ENCODE results near the gene PRRT1B.

DNA sequence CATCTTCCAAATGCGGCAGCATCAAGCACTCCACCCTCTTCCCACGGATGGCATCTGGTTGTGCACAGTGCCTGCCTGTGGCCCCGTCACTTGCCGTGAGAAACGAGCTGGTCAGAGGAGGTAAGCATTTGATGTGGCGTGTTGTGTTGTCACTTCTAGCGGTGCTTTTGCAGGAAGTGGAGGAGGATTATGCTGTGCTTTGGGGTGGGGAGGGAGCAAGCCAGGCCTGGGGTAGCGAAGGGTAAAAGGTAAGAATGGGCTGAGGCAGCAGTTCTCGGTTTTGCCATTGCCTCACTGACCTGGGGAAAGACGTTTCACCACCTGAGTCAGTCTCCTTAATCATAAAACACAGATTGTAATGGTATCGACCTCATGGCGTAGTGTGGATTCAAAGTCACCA, 44.9 kb upstream of the PRRT1B start:
- TF ChIP-seq, protein P1, sequence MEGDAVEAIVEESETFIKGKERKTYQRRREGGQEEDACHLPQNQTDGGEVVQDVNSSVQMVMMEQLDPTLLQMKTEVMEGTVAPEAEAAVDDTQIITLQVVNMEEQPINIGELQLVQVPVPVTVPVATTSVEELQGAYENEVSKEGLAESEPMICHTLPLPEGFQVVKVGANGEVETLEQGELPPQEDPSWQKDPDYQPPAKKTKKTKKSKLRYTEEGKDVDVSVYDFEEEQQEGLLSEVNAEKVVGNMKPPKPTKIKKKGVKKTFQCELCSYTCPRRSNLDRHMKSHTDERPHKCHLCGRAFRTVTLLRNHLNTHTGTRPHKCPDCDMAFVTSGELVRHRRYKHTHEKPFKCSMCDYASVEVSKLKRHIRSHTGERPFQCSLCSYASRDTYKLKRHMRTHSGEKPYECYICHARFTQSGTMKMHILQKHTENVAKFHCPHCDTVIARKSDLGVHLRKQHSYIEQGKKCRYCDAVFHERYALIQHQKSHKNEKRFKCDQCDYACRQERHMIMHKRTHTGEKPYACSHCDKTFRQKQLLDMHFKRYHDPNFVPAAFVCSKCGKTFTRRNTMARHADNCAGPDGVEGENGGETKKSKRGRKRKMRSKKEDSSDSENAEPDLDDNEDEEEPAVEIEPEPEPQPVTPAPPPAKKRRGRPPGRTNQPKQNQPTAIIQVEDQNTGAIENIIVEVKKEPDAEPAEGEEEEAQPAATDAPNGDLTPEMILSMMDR (IDR thresholded peaks at IDR 0.05), result no peak
- TF ChIP-seq POLR2A (IDR thresholded peaks at IDR 0.05; ENCODE audit: low read depth) (no peak), EP300 (IDR thresholded peaks at IDR 0.05) (no peak)

All from esophagus muscularis mucosa (tissue), 4 donors.